NT2/D1 (cell line): Measurements from ENCODE around the gene KSR1.

Experiments
- DNase-seq: peaks from one replicate; pipeline ENCODE4 v3.0.0-alpha.2; 2011; ENCODE audit warnings: low read depth, low spot score
- H3K27me3 ChIP-seq: 2 replicates; pipeline ENCODE4 v1.6.0; 2011; ENCODE audit warnings: mild to moderate bottlenecking; ENCODE audit not compliant: insufficient read length, insufficient read depth
- H3K36me3 ChIP-seq: 2 replicates; pipeline ENCODE4 v1.6.1; 2011; ENCODE audit warnings: mild to moderate bottlenecking, low read length, mixed read lengths; ENCODE audit not compliant: insufficient read depth, insufficient read length
- H3K4me1 ChIP-seq: 2 replicates; pipeline ENCODE4 v1.5.1; 2011; ENCODE audit not compliant: insufficient read depth, insufficient read length
- H3K4me3 ChIP-seq: 2 replicates; pipeline ENCODE4 v1.5.1; 2011; ENCODE audit warnings: low read depth; ENCODE audit not compliant: insufficient read length
- H3K9ac ChIP-seq: 2 replicates; pipeline ENCODE4 v1.6.0; 2011; ENCODE audit warnings: low read depth; ENCODE audit not compliant: insufficient read length
- H3K9me3 ChIP-seq: 2 replicates; pipeline ENCODE4 v1.5.1; 2011; ENCODE audit warnings: mild to moderate bottlenecking, low read length; ENCODE audit not compliant: insufficient read depth
- SUZ12 ChIP-seq: IDR thresholded peaks from 2 replicates; pipeline ENCODE4 v1.6.1; 2011; ENCODE audit not compliant: insufficient read length, insufficient read depth; ENCODE audit errors: extremely low read depth
- YY1 ChIP-seq: IDR thresholded peaks from 2 replicates; pipeline ENCODE4 v1.6.1; 2011; ENCODE audit not compliant: insufficient read length, insufficient read depth
- ZNF274 ChIP-seq: IDR thresholded peaks from 2 replicates; pipeline ENCODE4 v1.6.1; 2011; ENCODE audit warnings: mild to moderate bottlenecking, low read depth, low read length

Gene KSR1

DNA sequence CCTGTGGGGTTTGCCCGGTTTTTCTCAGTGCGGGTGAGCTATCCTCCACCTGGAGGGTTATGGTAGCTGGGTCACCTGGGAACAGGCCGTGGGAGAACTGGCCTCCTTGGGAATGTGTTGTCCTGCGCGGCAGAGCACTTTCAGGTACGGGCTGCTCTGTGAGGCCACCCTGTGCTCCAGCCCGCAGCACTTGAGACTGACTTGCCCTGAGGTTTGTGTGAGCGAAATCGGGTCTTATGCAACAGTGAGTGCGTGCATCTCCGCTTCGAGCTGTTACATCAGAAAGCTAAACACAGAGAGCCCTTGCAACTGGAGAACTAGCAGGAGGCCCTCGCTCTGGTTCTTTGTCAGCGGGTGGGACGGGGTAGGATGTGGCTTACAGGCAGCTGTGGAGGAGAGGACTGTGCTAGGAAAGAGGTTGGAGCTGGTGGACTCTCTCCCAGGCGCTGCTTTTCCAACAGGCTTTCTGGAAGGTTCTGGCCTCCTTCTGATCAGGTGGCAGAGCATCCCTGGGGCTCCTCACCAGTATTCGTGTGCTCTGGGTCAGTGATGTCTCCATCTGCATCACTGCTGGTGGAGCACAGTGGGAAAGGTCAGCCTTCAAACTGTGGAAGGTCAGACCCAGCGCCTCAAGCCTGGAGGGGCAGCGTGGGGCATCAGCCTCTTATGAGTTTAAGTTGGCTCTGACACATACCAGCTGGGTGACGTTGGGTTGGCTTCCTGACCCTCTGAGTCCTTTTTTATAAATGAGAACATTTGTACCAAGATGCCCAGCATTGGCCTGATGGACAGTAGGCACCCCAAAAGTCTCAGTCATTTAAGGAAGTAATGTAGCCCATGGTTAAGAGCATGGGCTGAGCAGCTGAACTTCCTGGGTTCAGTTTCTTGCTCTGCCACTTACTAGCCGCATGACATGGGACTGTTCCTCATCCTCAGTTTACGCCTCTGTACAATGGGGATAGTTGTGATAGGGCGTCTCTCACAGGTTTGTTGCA, 76.3 kb downstream of the KSR1 start:
- H3K9ac ChIP-seq, result no peak overlapping the region
- H3K9me3 ChIP-seq, result no peaks in the 10 kb centered on the region
- H3K4me3 ChIP-seq, result no peak overlapping the region
- TF ChIP-seq SUZ12 (no peak), YY1 (no peak), ZNF274 (no peak)
- H3K36me3 ChIP-seq, result no peaks in the 10 kb centered on the region
- no peak for DNase-seq
- H3K27me3 ChIP-seq, result no peaks in the 10 kb centered on the region
- H3K4me1 ChIP-seq, result peaks cover 18% of the 10 kb centered on the region

GRCh38 chr17:27533874-27534815, 77.9 kb downstream of the KSR1 start:
- Histone ChIP-seq H3K27me3 (no peaks in the 10 kb centered on the region), H3K4me1 (peaks cover 17% of the 10 kb centered on the region), H3K36me3 (no peaks in the 10 kb centered on the region), H3K9me3 (no peaks in the 10 kb centered on the region), H3K9ac (no peak overlapping the region), H3K4me3 (no peak overlapping the region)
- TF ChIP-seq ZNF274 (no peak), YY1 (no peak), SUZ12 (no peak)
- no peak for DNase-seq

DNA sequence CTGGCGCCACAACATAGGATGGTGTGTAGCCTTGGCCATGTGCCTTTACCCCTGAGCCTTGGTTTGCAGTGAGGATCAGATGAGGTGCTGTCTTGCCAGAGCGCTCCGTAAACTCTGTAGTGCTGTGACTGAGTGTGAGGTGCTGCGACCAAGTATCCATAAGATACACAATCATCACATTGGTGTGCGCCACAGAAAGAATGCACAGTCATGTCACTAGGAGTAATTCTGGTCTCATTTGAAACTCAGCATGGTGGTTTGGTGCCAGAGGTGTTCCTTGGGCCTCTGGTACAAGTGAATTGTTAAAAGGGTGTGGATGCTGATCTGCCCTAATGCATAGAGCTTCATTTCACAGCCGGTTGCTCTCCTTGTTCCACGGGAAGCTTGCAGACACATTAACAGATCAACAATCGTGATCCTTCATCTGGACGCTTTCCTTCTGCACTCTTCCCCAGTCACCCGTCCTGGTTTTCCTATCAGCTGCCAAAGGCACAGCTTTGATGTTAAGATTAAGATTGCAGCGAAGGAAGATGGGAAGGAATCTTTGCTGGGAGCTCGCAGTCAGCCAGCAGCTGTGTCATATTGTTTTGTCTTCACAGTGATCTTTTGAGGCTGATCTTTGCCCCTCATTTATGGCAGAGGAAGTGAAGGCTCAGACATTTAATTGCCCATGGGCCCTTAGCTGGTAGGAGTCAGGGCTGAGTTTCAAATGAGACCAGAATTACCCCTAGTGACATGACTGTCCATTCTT, 79.1 kb downstream of the KSR1 start:
- H3K4me3 ChIP-seq, result no peak overlapping the region
- H3K27me3 ChIP-seq, result no peaks in the 10 kb centered on the region
- H3K9me3 ChIP-seq, result no peaks in the 10 kb centered on the region
- no peaks in the 10 kb centered on the region for H3K36me3 ChIP-seq
- no peak for DNase-seq
- peaks cover 15% of the 10 kb centered on the region for H3K4me1 ChIP-seq
- no peak overlapping the region for H3K9ac ChIP-seq
- no peak for TF ChIP-seq SUZ12

- Histone ChIP-seq H3K9ac (no peak overlapping the region), H3K9me3 (no peaks in the 10 kb centered on the region), H3K36me3 (no peaks in the 10 kb centered on the region), H3K4me1 (peaks cover 19% of the 10 kb centered on the region), H3K27me3 (no peaks in the 10 kb centered on the region), H3K4me3 (no peak overlapping the region)
- no peak for TF ChIP-seq ZNF274
- TF ChIP-seq SUZ12, result no peak
- no peak for TF ChIP-seq YY1
- no peak for DNase-seq
These were observed 79.7 kb downstream of the KSR1 start for GRCh38 chr17:27535975-27536374.

- Histone ChIP-seq H3K9ac (no peak overlapping the region), H3K4me3 (no peak overlapping the region), H3K9me3 (no peaks in the 10 kb centered on the region), H3K36me3 (no peaks in the 10 kb centered on the region), H3K27me3 (no peaks in the 10 kb centered on the region), H3K4me1 (peaks cover 17% of the 10 kb centered on the region)
- TF ChIP-seq SUZ12 (no peak), YY1 (no peak)
- DNase-seq, result no peak
These were observed 80.5 kb downstream of the KSR1 start for GRCh38 chr17:27536781-27537180.

GRCh38 chr17:27538156-27538955, 82.1 kb downstream of the KSR1 start:
- Histone ChIP-seq H3K9me3 (no peaks in the 10 kb centered on the region), H3K4me1 (peaks cover 10% of the 10 kb centered on the region)
- TF ChIP-seq SUZ12, result no peak
- no peak for TF ChIP-seq YY1
- no peak for TF ChIP-seq ZNF274

More at GRCh38 chr17:27538156-27538955, 82.1 kb downstream of the KSR1 start:
- H3K27me3 ChIP-seq, result no peaks in the 10 kb centered on the region
- no peak for DNase-seq
- H3K36me3 ChIP-seq, result peaks cover 2% of the 10 kb centered on the region
- no peak overlapping the region for H3K9ac ChIP-seq
- H3K4me3 ChIP-seq, result no peak overlapping the region
